ENCODE data around the gene ADPRH. TPM values are rescaled to one million over a fixed set of nuclear protein-coding genes. Genes with fewer than 3 reads are reported as not detected.
"Not testable (repeated sequence)": the region's sequence is repeated elsewhere in the genome, so short reads cannot be mapped to it uniquely, and the experiment has no call there.

The ADPRH gene
- total RNA-seq, 1 donor from 2014 or later: 6.0 TPM

DNA sequence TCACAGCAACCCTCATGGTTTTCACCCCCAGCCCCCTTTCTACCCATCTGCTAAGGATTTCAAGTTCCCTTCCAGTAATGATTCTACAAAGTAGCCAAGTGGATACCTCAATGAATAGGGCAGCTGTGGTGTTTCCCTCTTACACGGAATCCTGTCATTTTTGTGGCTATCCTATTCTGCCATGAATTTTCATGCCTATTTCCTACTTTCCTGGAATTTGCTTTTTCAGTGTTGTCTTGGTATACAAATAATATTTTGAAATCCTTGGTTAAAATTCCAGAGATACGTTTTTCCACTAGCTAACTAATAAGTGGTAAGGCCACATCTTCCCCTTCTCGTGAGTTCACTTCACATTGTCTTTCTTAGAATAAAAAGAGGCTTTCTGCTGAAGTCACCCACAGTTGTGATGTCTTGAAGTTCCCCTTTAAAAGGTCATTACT, 7.5 kb downstream of the ADPRH start:
- no peak for DNase-seq (ENCODE audit: low read depth)
- H3K4me3 ChIP-seq (ENCODE audit: low read depth, low read length): no peak overlapping the region
- TF ChIP-seq, protein P1, sequence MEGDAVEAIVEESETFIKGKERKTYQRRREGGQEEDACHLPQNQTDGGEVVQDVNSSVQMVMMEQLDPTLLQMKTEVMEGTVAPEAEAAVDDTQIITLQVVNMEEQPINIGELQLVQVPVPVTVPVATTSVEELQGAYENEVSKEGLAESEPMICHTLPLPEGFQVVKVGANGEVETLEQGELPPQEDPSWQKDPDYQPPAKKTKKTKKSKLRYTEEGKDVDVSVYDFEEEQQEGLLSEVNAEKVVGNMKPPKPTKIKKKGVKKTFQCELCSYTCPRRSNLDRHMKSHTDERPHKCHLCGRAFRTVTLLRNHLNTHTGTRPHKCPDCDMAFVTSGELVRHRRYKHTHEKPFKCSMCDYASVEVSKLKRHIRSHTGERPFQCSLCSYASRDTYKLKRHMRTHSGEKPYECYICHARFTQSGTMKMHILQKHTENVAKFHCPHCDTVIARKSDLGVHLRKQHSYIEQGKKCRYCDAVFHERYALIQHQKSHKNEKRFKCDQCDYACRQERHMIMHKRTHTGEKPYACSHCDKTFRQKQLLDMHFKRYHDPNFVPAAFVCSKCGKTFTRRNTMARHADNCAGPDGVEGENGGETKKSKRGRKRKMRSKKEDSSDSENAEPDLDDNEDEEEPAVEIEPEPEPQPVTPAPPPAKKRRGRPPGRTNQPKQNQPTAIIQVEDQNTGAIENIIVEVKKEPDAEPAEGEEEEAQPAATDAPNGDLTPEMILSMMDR (conservative IDR thresholded peaks at IDR 0.05; ENCODE audit: low read depth, low read length): no peak

DNA sequence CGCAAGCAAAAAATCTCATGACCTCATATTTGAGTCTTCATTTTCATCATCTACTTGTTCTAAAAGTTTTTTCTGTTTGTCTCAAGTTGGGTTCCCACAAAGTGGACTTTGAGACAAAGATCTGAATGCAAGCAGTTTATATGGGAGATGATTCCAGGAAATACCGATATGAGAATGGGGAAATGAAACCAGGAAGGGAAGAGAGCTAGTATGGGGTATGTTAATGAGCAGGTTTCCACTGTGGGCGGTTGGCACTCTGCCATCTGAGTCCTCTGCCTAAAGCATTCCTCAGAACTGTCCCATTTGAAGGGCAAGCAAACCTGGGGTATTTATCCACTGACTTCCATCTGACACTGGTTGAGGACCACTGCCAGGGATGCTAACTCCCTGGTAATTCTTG, 8.8 kb downstream of the ADPRH start:
- TF ChIP-seq, protein P1 (conservative IDR thresholded peaks at IDR 0.05; ENCODE audit: low read depth, low read length): no peak
- no peak overlapping the region for H3K4me3 ChIP-seq (ENCODE audit: low read depth, low read length)
- no peak for DNase-seq (ENCODE audit: low read depth)

DNA sequence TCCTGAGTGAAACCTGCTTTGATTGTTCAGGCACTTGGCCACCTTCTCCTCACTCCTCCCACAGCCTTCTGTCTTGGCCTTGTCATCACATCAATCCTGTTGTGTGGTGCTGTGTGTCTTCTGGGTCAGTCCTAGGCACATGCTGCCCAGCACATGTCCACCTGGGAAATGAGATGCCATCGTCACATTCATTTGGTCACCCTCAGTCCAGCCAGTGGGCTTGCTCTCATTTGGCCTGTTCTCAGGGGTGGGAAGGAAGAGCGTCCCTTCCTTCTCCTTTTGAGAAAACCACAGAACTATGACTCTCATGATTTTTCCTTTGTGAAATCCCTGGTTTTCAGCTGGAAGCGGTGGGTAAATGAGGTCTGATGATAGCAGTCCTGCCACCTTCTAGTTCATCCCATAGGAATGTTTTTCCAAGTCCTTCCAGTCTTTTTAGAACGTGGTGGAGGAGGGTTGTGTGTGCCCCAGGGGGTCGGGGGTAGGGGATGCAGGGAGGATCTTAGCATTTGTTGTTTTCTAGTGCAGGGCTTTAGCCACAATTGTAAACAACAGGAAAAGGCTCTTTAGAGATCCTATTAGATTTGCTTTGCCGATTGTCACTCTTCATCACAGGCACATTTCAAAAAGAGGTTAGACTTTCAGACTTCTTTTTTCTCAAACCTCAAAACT, 9.9 kb downstream of the ADPRH start:
- no peak overlapping the region for H3K4me3 ChIP-seq (ENCODE audit: low read depth, low read length)
- no peak for DNase-seq (ENCODE audit: low read depth)
- TF ChIP-seq, protein P1 (conservative IDR thresholded peaks at IDR 0.05; ENCODE audit: low read depth, low read length): no peak

DNA sequence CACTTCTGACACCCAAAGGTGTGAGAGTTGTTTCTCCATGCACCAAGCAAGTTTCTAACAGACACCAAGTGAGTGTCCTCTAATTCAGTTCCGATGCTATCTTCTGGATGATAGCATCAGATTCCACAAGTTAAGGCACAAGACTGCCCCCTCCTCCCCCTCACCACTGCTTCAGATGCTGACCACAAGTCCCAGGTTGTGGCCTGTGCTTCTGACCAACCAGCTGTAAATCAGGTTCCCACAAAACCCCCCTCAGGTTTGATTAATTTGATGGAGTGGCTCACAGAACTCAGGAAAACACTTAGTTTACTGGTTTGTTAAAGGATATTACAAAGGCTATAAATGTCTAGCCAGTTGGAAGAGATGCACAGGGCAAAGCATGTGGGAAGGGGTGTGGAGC, 11.4 kb downstream of the ADPRH start:
- no peak for DNase-seq (ENCODE audit: low read depth)
- TF ChIP-seq, protein P1 (conservative IDR thresholded peaks at IDR 0.05; ENCODE audit: low read depth, low read length): no peak
- H3K4me3 ChIP-seq (ENCODE audit: low read depth, low read length): no peak overlapping the region

DNA sequence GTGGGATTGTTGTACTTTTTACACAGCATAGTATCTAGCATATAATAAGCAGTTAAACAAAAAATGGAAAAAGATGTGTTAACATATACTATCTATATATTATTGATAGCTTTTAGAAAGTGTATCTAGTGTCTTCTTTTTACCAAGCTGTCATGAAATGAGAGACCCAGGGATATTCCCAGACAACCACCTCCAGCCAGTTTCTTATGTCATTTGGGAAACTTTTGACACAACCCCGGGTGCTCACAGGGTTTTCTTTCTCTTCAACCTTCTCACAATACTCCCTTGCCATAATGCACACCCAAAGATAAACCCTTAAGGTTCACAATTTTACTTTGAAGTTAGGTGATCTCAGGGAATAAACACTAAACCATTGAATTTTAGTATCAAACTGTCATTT, 13.6 kb downstream of the ADPRH start:
- DNase-seq (ENCODE audit: low read depth): no peak
- TF ChIP-seq, protein P1 (conservative IDR thresholded peaks at IDR 0.05; ENCODE audit: low read depth, low read length): no peak
- no peak overlapping the region for H3K4me3 ChIP-seq (ENCODE audit: low read depth, low read length)

DNA sequence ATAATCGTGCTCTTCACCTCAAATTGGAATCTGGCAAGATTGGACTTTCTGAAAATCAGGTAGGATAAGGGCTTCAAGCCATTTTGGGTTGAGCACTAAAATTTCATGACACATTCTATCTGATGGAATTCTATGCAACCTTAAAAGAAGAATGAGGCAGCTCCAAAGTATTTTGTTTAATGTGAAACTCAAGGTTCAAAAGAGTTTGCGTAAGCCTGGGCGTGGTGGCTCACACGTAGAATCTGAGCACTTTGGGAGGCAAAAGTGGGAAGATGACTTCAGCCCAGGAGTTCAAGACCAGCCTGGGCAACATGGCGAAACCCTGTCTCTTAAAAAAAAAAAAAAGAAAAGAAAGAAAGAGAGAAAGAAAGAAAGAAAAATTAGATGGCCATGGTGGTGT, 14.8 kb downstream of the ADPRH start:
- DNase-seq (ENCODE audit: low read depth): no peak
- TF ChIP-seq, protein P1 (conservative IDR thresholded peaks at IDR 0.05; ENCODE audit: low read depth, low read length): no peak
- H3K4me3 ChIP-seq (ENCODE audit: low read depth, low read length): no peak overlapping the region

DNA sequence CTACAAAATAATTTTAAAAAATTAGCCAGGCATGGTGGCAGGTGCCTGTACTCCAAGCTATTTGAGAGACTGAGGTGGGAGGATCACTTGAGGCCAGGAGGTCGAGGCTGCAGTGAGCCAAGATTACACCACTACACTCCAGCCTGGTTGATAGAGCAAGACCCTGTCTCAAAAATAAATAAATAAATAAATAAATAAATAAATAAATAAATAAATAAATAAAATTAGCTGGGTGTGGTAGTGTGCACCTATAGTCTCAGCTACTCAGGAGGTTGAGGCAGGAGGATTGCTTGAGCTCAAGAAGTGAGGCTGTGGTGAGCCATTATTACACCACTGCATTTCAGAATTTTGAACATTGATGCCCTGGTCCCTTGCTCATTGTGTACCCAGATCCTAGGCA, 15.6 kb downstream of the ADPRH start:
- not testable (repeated sequence) for H3K4me3 ChIP-seq (ENCODE audit: low read depth, low read length); DNase-seq (ENCODE audit: low read depth)
